HepG2 (cell line): ENCODE data around the gene UBR1. TPM values are rescaled to one million over a fixed set of nuclear protein-coding genes. Genes with fewer than 3 reads are reported as not detected.

Source experiments
- ATAC-seq: fragments of 200-7000 bp; cut with Tn5 transposase; 3 replicates; pipeline ENCODE4 v1.9.1; 2020; ENCODE audit warnings: mild to moderate bottlenecking, moderate library complexity
- BruUV-seq: library from RNA; stranded (reverse); fragments of 400-500 nt; replicated peaks from 2 replicates; lab custom pipeline; 2021; lab: Mats Ljungman, UMichigan
- CTCF ChIA-PET: fragments of 300-600 bp; formaldehyde crosslinking; extraction: SDS; loops from one replicate; lab custom pipeline; 2021; ENCODE audit warnings: low total read pairs, inconsistent platforms, low intra/inter-chr PET ratio; lab: Yijun Ruan, JAX
- POLR2A ChIA-PET: fragments of 350-600 bp; sonication (Branson Sonifier 250); formaldehyde crosslinking; loops from one replicate; lab custom pipeline; 2020; ENCODE audit warnings: antibody characterized with exemption, inconsistent platforms; lab: Yijun Ruan, JAX
- DNase-seq: peaks from one replicate; pipeline ENCODE4 v3.0.0-alpha.2; 2015; ENCODE audit warnings: low spot score
- FAIRE-seq: peaks from 3 replicates; lab custom pipeline; 2011; peaks lifted over from hg19 to GRCh38; lab: Jason Lieb, UNC
- H2AFZ ChIP-seq: one replicate; pipeline ENCODE4 v1.6.1; 2011; ENCODE audit warnings: low read length, inconsistent platforms
- H3K27ac ChIP-seq: fragments of 300-600 bp; 3 replicates; pipeline ENCODE4 v1.8.0; 2011; ENCODE audit warnings: mixed run types, mild to moderate bottlenecking, mixed read lengths, low read length, inconsistent platforms; ENCODE audit not compliant: insufficient read depth; ENCODE audit errors: extremely low read length
- H3K27me3 ChIP-seq, 2 experiments: fragments of 200-600 bp in 1 of 2; 2 replicates in 1 of 2; 3 replicates in 1 of 2; pipeline versions ENCODE4 v1.6.0 to v1.8.0; 2011; ENCODE audit warnings: low read length in 2 of 2, mild to moderate bottlenecking in 2 of 2, moderate library complexity in 2 of 2, inconsistent platforms in 1 of 2; ENCODE audit not compliant: insufficient read depth in 2 of 2, control insufficient read depth in 1 of 2
- H3K36me3 ChIP-seq, 2 experiments: fragments of 200-600 bp in 1 of 2; replicated peaks in 1 of 2; 2 replicates in 1 of 2; 3 replicates in 1 of 2; pipeline versions ENCODE4 v1.5.1 to v1.8.0; 2011; ENCODE audit warnings: low read length in 2 of 2, inconsistent platforms in 1 of 2; ENCODE audit not compliant: insufficient read depth in 2 of 2, control insufficient read depth in 1 of 2
- H3K4me1 ChIP-seq: 2 replicates; pipeline ENCODE4 v1.5.1; 2012; ENCODE audit warnings: low read length, inconsistent platforms; ENCODE audit not compliant: insufficient read depth
- H3K4me2 ChIP-seq: 2 replicates; pipeline ENCODE4 v1.6.0; 2011; ENCODE audit warnings: low read depth, low read length, inconsistent platforms
- H3K4me3 ChIP-seq, 3 experiments: fragments of 200-600 bp in 1 of 3; sonication (generic), shearing (Covaris generic) in 1 of 3; replicated peaks in 1 of 3; 2 replicates each; pipeline ENCODE4 v1.5.1; 2011 to 2016; ENCODE audit warnings: low read length in 3 of 3, inconsistent platforms in 2 of 3, low read depth in 2 of 3, mild to moderate bottlenecking in 2 of 3, control low read depth in 1 of 3, mixed read lengths in 1 of 3; ENCODE audit not compliant: insufficient read depth in 1 of 3
- H3K79me2 ChIP-seq: one replicate; pipeline ENCODE4 v1.6.1; 2011; ENCODE audit warnings: low read length, inconsistent platforms; ENCODE audit not compliant: insufficient read depth
- H3K9ac ChIP-seq: 2 replicates; pipeline ENCODE4 v1.6.0; 2011; ENCODE audit warnings: mild to moderate bottlenecking, low read depth, low read length, inconsistent platforms; ENCODE audit not compliant: insufficient read depth
- H3K9me3 ChIP-seq: 2 replicates; pipeline ENCODE4 v1.5.1; 2012; ENCODE audit warnings: mild to moderate bottlenecking, low read length
- H4K20me1 ChIP-seq: 2 replicates; pipeline ENCODE4 v1.6.0; 2011; ENCODE audit warnings: inconsistent platforms, mild to moderate bottlenecking, low read length, moderate library complexity; ENCODE audit not compliant: insufficient read depth
- AKNA ChIP-seq: sonication (generic); formaldehyde crosslinking; IDR thresholded peaks from 2 replicates; pipeline ENCODE4 v1.4.0; 2020; ENCODE audit warnings: missing genetic modification reagents, borderline replicate concordance
- DBP ChIP-seq: sonication (generic); formaldehyde crosslinking; IDR thresholded peaks from 2 replicates; pipeline ENCODE4 v1.4.0; 2020; ENCODE audit warnings: missing genetic modification reagents; ENCODE audit errors: not compliant biosample characterization
- HMG20B ChIP-seq: conservative IDR thresholded peaks from 2 replicates; pipeline ENCODE4 v1.6.1; 2016; ENCODE audit warnings: missing genetic modification reagents, missing compliant biosample characterization
- KLF16 ChIP-seq, 2 experiments: sonication (generic) in 1 of 2; formaldehyde crosslinking in 1 of 2; IDR thresholded peaks; 2 replicates each; pipeline versions ENCODE4 v1.6.1 to v1.8.0; 2016 to 2023; ENCODE audit warnings: missing genetic modification reagents in 2 of 2, missing compliant biosample characterization in 1 of 2
- NFATC3 ChIP-seq: sonication (generic); formaldehyde crosslinking; IDR thresholded peaks from 2 replicates; pipeline ENCODE4 v1.5.1; 2020; ENCODE audit warnings: mild to moderate bottlenecking, missing genetic modification reagents
- SNAPC2 ChIP-seq: sonication (generic); formaldehyde crosslinking; IDR thresholded peaks from 2 replicates; pipeline ENCODE4 v1.8.1; 2022; ENCODE audit warnings: mild to moderate bottlenecking, missing genetic modification reagents
- SOX5 ChIP-seq: IDR thresholded peaks from 2 replicates; pipeline ENCODE4 v1.6.1; 2016; ENCODE audit warnings: borderline replicate concordance
- ZBTB38 ChIP-seq: sonication (generic); formaldehyde crosslinking; IDR thresholded peaks from 2 replicates; pipeline ENCODE4 v1.5.1; 2020; ENCODE audit warnings: mild to moderate bottlenecking, missing genetic modification reagents
- ZNF234 ChIP-seq: sonication (generic); formaldehyde crosslinking; conservative IDR thresholded peaks from 2 replicates; pipeline ENCODE4 v1.5.1; 2020; ENCODE audit warnings: mild to moderate bottlenecking, missing genetic modification reagents
- ZNF574 ChIP-seq: sonication (generic); formaldehyde crosslinking; IDR thresholded peaks from 2 replicates; pipeline ENCODE4 v1.4.0; 2020; ENCODE audit warnings: missing genetic modification reagents
- ZNF687 ChIP-seq: sonication (generic); formaldehyde crosslinking; IDR thresholded peaks from 2 replicates; pipeline ENCODE4 v1.5.1; 2020; ENCODE audit warnings: mild to moderate bottlenecking, missing genetic modification reagents, moderate library complexity
- ZNF776 ChIP-seq: sonication (generic); formaldehyde crosslinking; IDR thresholded peaks from 2 replicates; pipeline ENCODE4 v1.4.0; 2020; ENCODE audit warnings: mild to moderate bottlenecking, missing genetic modification reagents
- WGBS: methylation state at CpG from one replicate; pipeline ENCODE4 v1.1.6; 2017; ENCODE audit warnings: low lambda C conversion rate; 5-methylcytosine and 5-hydroxymethylcytosine counted together
- in situ Hi-C: cut with HindIII; loops from 2 replicates; pipeline ENCODE4 v1.10.0; 2017; ENCODE audit warnings: low pct_unique_long_range_greater_than_20kb; ENCODE audit not compliant: extremely low pct_ligation_motif_present
- intact Hi-C: fragments of 100-400 bp; cut with micrococcal nuclease; formaldehyde crosslinking; loops from one replicate; pipeline ENCODE4 v1.10.0; 2022; ENCODE audit not compliant: unreplicated experiment
- polyA plus RNA-seq, 8 experiments: library from polyadenylated mRNA; depleted of rRNA in 3 of 8; stranded (reverse) in 7 of 8; unstranded in 1 of 8; fragments of >200 nt; fragmentation: Illumina TruSeq in 4 of 8; extraction: Trizol in 4 of 8; gene quantifications; 2 replicates each; pipeline versions ENCODE4 v1.2.1 to v1.2.3, GENCODE V29; 2011 to 2016; ENCODE audit warnings: low read depth in 4 of 8, missing spikeins in 1 of 8, mixed read lengths in 1 of 8; ENCODE audit not compliant: insufficient read depth in 1 of 8
- total RNA-seq, 5 experiments: library from RNA; depleted of rRNA; stranded (reverse); fragments of >200 nt; fragmentation: Illumina TruSeq; extraction: Trizol; gene quantifications; 2 replicates each; pipeline ENCODE4 v1.2.3, GENCODE V29; 2016; ENCODE audit warnings: low read depth in 1 of 5

Gene UBR1
- total and polyA plus RNA-seq, 2 of the 13 experiments (the other 11 are each of a cell fraction or from before 2014, with no cell fraction given): 6.4 to 18.0 TPM

- POLR2A ChIA-PET: no interaction called here
- intact Hi-C loops (no loop called here), in situ Hi-C loops (no loop called here)
- ATAC-seq (no peak), DNase-seq (no peak), FAIRE-seq (no peak)
- Histone ChIP-seq H3K4me3 (no peak overlapping the region), H3K4me1 (0 out of 2 replicates have a peak, but pooled peaks cover 6% of the 10 kb centered on the region), H2AFZ (no peak overlapping the region), H3K9me3 (no peaks in the 10 kb centered on the region), H3K27ac (no peak overlapping the region), H3K27me3 (no peaks in the 10 kb centered on the region), H3K79me2 (no peaks in the 10 kb centered on the region), H4K20me1 (no peaks in the 10 kb centered on the region), H3K36me3 (peaks cover 3 to 39% of the 10 kb centered on the region in 2 experiments), H3K4me2 (no peak overlapping the region)
- 98% methylated on average over 4 of the region's 4 CpGs for WGBS
- BruUV-seq: no TSS peak
- no peak for TF ChIP-seq HMG20B (CRISPR knock-in tag)
- TF ChIP-seq ZNF687: no peak
- no peak for TF ChIP-seq AKNA (CRISPR knock-in tag)
- no peak for TF ChIP-seq ZBTB38 (CRISPR knock-in tag)
- TF ChIP-seq NFATC3: no peak
- TF ChIP-seq ZNF234 (CRISPR knock-in tag): no peak
- no peak for TF ChIP-seq ZNF574 (CRISPR knock-in tag)
- no peak for TF ChIP-seq SNAPC2 (CRISPR knock-in tag)
- TF ChIP-seq KLF16 (CRISPR knock-in tag; IDR thresholded peaks at IDR 0.05): no peak
- TF ChIP-seq ZNF776: no peak
- no peak for TF ChIP-seq SOX5
- TF ChIP-seq DBP: no peak
- TF ChIP-seq, all 625 proteins: peak for 0
- no peak overlapping the region for H3K9ac ChIP-seq
- CTCF ChIA-PET: no interaction called here
Observed at GRCh38 chr15:42954291-42954690, 151.5 kb downstream of the UBR1 start.
